Measurements from ENCODE around the gene CNTFR. TPM values are rescaled to one million over a fixed set of nuclear protein-coding genes. Genes with fewer than 3 reads are reported as not detected.

Gene CNTFR
- total and polyA plus RNA-seq, 4 experiments from 2014 or later, result not detected

- intact Hi-C loops (cut with micrococcal nuclease), result loop anchor here (1.0 to 5.0 kb wide), 2 partner anchors 65 to 109 kb away; partner anchors contain the start of genes DNAI1 and FAM219A
- POLR2A ChIA-PET (ENCODE audit: partially characterized antibody), result interaction anchor here (0.7 to 2.6 kb wide), 3 partner anchors 64 to 130 kb away, joined by 3 to 8 read pairs (median 4); partner anchors contain the start of genes DNAI1, FAM219A and SIGMAR1
- peaks cover 1 to 5% of the 10 kb centered on the region in 2 donors for H3K27me3 Mint-ChIP-seq
Observed at GRCh38 chr9:34522971-34523797, 66.3 kb downstream of the CNTFR start, which contains the start of gene ENHO. TSS of gene ENHO (minus strand) at chr9:34522990. CDS start at chr9:34521695, 1,295 bp downstream.

GRCh38 chr9:34522091-34522887 lies 67.2 kb downstream of the CNTFR start:
- ChIA-PET POLR2A (ENCODE audit: partially characterized antibody) (interaction anchor here (2.6 kb wide), 1 partner anchor 64 kb away, joined by 8 read pairs; the partner anchor contains the start of genes DNAI1 and FAM219A), CTCF (ENCODE audit: partially characterized antibody) (interaction anchor here (0.7 kb wide), 1 partner anchor 22 kb away, joined by 3 read pairs; no protein-coding TSS in a partner anchor)
- H3K4me1 Mint-ChIP-seq, result peaks cover 6 to 13% (median 8%) of the 10 kb centered on the region in 4 donors
- peak overlapping the region; percentile 7 to 43 for H3K4me3 ChIP-seq (ENCODE audit: low read length in 2 of 2)
- H3K9me3 ChIP-seq (ENCODE audit: control insufficient read depth in 1 of 2, low read length in 2 of 2), result no peaks in the 10 kb centered on the region
- peak in 2 of 5 donors; percentile 5 to 6 for DNase-seq
- peak overlapping the region; percentile 54 to 89 (median 81) for H3K4me3 Mint-ChIP-seq
- no peaks in the 10 kb centered on the region for H3K9me3 Mint-ChIP-seq
- peaks cover 12% of the 10 kb centered on the region for H3K4me1 ChIP-seq (ENCODE audit: insufficient read depth, low read length)
- H3K27ac Mint-ChIP-seq, result peak overlapping the region in 5 of 7 donors; percentile 48 to 85 (median 67)
- no peaks in the 10 kb centered on the region for H3K27me3 ChIP-seq (ENCODE audit: insufficient read depth, low read length)
- peaks cover 1 to 5% of the 10 kb centered on the region in 2 donors for H3K27me3 Mint-ChIP-seq
- no peaks in the 10 kb centered on the region for H3K36me3 Mint-ChIP-seq
- intact Hi-C loops (cut with micrococcal nuclease), result loop anchor here (5.0 kb wide), 1 partner anchor 110 kb away; no protein-coding TSS in a partner anchor
- H3K36me3 ChIP-seq (ENCODE audit: insufficient read depth, low read length), result no peaks in the 10 kb centered on the region
- no peak overlapping the region for H3K27ac ChIP-seq (ENCODE audit: low read depth, low read length)

More at GRCh38 chr9:34522971-34523797, 66.3 kb downstream of the CNTFR start, which contains the start of gene ENHO:
- Histone ChIP-seq H3K9me3 (ENCODE audit: control insufficient read depth in 1 of 2, low read length in 2 of 2) (no peaks in the 10 kb centered on the region), H3K27ac (ENCODE audit: low read depth, low read length) (peak within 1 kb of the TSS; percentile 44), H3K36me3 (ENCODE audit: insufficient read depth, low read length) (no peaks in the 10 kb centered on the region), H3K4me1 (ENCODE audit: insufficient read depth, low read length) (peaks cover 12% of the 10 kb centered on the region), H3K27me3 (ENCODE audit: insufficient read depth, low read length) (no peaks in the 10 kb centered on the region), H3K4me3 (ENCODE audit: low read length in 2 of 2) (peak within 1 kb of the TSS; percentile 29 to 58)
- peak within 1 kb of the TSS; percentile 54 to 89 (median 81) for H3K4me3 Mint-ChIP-seq
- no peaks in the 10 kb centered on the region for H3K36me3 Mint-ChIP-seq
- peaks cover 6 to 13% (median 8%) of the 10 kb centered on the region in 4 donors for H3K4me1 Mint-ChIP-seq
- CTCF ChIA-PET (ENCODE audit: partially characterized antibody), result interaction anchor here (0.7 to 1.3 kb wide), 2 partner anchors 23 to 144 kb away, joined by 3 read pairs; no protein-coding TSS in a partner anchor
- peak within 1 kb of the TSS in 5 of 7 donors; percentile 50 to 85 (median 68) for H3K27ac Mint-ChIP-seq
- H3K9me3 Mint-ChIP-seq, result no peaks in the 10 kb centered on the region
- DNase-seq, result peak; percentile 85 to 96 (median 91)

GRCh38 chr9:34521406-34522045 lies 68.0 kb downstream of the CNTFR start:
- Mint-ChIP-seq H3K36me3 (no peaks in the 10 kb centered on the region), H3K27ac (peak overlapping the region in 1 of 7 donors; percentile 86), H3K9me3 (no peaks in the 10 kb centered on the region), H3K27me3 (peaks cover 0 to 3% of the 10 kb centered on the region in 2 donors), H3K4me3 (peak overlapping the region in 4 of 8 donors; percentile 40 to 59 (median 42)), H3K4me1 (peaks cover 6 to 13% (median 8%) of the 10 kb centered on the region in 4 donors)
- intact Hi-C loops (cut with micrococcal nuclease), result loop anchor here (5.0 kb wide), 1 partner anchor 111 kb away; no protein-coding TSS in a partner anchor
- no peak overlapping the region for H3K4me3 ChIP-seq (ENCODE audit: low read length in 2 of 2)
- H3K27ac ChIP-seq (ENCODE audit: low read depth, low read length), result no peak overlapping the region
- DNase-seq, result no peak
- ChIA-PET POLR2A (ENCODE audit: partially characterized antibody) (no interaction called here), CTCF (ENCODE audit: partially characterized antibody) (no interaction called here)
- H3K4me1 ChIP-seq (ENCODE audit: insufficient read depth, low read length), result peaks cover 12% of the 10 kb centered on the region
- no peaks in the 10 kb centered on the region for H3K36me3 ChIP-seq (ENCODE audit: insufficient read depth, low read length)
- no peaks in the 10 kb centered on the region for H3K27me3 ChIP-seq (ENCODE audit: insufficient read depth, low read length)
- no peaks in the 10 kb centered on the region for H3K9me3 ChIP-seq (ENCODE audit: control insufficient read depth in 1 of 2, low read length in 2 of 2)

- H3K27ac ChIP-seq (ENCODE audit: low read depth, low read length), result no peak overlapping the region
- peaks cover 12% of the 10 kb centered on the region for H3K4me1 ChIP-seq (ENCODE audit: insufficient read depth, low read length)
- H3K4me3 Mint-ChIP-seq, result peak overlapping the region in 3 of 8 donors; percentile 34 to 59 (median 55)
- H3K9me3 ChIP-seq (ENCODE audit: control insufficient read depth in 1 of 2, low read length in 2 of 2), result no peaks in the 10 kb centered on the region
- intact Hi-C loops (cut with micrococcal nuclease), result loop anchor here (5.0 kb wide), 1 partner anchor 112 kb away; no protein-coding TSS in a partner anchor
- H3K36me3 Mint-ChIP-seq, result no peaks in the 10 kb centered on the region
- ChIA-PET CTCF (ENCODE audit: partially characterized antibody) (interaction anchor here (0.8 to 1.6 kb wide), 2 partner anchors 71 to 117 kb away, joined by 3 read pairs; partner anchors contain the start of gene SIGMAR1), POLR2A (ENCODE audit: partially characterized antibody) (no interaction called here)
- peaks cover 0 to 3% of the 10 kb centered on the region in 2 donors for H3K27me3 Mint-ChIP-seq
- H3K36me3 ChIP-seq (ENCODE audit: insufficient read depth, low read length), result no peaks in the 10 kb centered on the region
- peaks cover 6 to 13% (median 8%) of the 10 kb centered on the region in 4 donors for H3K4me1 Mint-ChIP-seq
- no peaks in the 10 kb centered on the region for H3K9me3 Mint-ChIP-seq
- no peak overlapping the region for H3K27ac Mint-ChIP-seq
- DNase-seq, result no peak
- H3K27me3 ChIP-seq (ENCODE audit: insufficient read depth, low read length), result no peaks in the 10 kb centered on the region
- no peak overlapping the region for H3K4me3 ChIP-seq (ENCODE audit: low read length in 2 of 2)
Observed at GRCh38 chr9:34520505-34521385, 68.8 kb downstream of the CNTFR start.

- POLR2A ChIA-PET (ENCODE audit: partially characterized antibody), result no interaction called here
- no peaks in the 10 kb centered on the region for H3K27me3 ChIP-seq (ENCODE audit: insufficient read depth, low read length)
- no peak overlapping the region for H3K27ac ChIP-seq (ENCODE audit: low read depth, low read length)
- peak overlapping the region in 1 of 7 donors; percentile 24 for H3K27ac Mint-ChIP-seq
- H3K27me3 Mint-ChIP-seq, result peaks cover 0 to 3% of the 10 kb centered on the region in 2 donors
- H3K9me3 ChIP-seq (ENCODE audit: control insufficient read depth in 1 of 2, low read length in 2 of 2), result no peaks in the 10 kb centered on the region
- H3K4me3 Mint-ChIP-seq, result no peak overlapping the region
- DNase-seq, result no peak
- intact Hi-C loops (cut with micrococcal nuclease), result loop anchor here (5.0 kb wide), 1 partner anchor 112 kb away; no protein-coding TSS in a partner anchor
- peaks cover 12% of the 10 kb centered on the region for H3K4me1 ChIP-seq (ENCODE audit: insufficient read depth, low read length)
- no peaks in the 10 kb centered on the region for H3K9me3 Mint-ChIP-seq
- H3K4me3 ChIP-seq (ENCODE audit: low read length in 2 of 2), result no peak overlapping the region
- CTCF ChIA-PET (ENCODE audit: partially characterized antibody), result interaction anchor here (0.8 to 1.6 kb wide), 2 partner anchors 71 to 118 kb away, joined by 3 read pairs; partner anchors contain the start of gene SIGMAR1
- H3K4me1 Mint-ChIP-seq, result peaks cover 6 to 13% (median 8%) of the 10 kb centered on the region in 4 donors
- no peaks in the 10 kb centered on the region for H3K36me3 ChIP-seq (ENCODE audit: insufficient read depth, low read length)
- H3K36me3 Mint-ChIP-seq, result no peaks in the 10 kb centered on the region
Observed at GRCh38 chr9:34520096-34520495, 69.4 kb downstream of the CNTFR start.

Measured in CD4-positive, alpha-beta memory T cell (primary cell).